T-helper 17 cell (primary cell): Measurements from ENCODE around the gene AEBP1. TPM values are rescaled to one million over a fixed set of nuclear protein-coding genes. Genes with fewer than 3 reads are reported as not detected.

ENCODE experiments used
- ATAC-seq: fragments of 150-1000 bp; cut with Tn5 transposase; 2 replicates; pipeline ENCODE4 v1.10.0; 2021; ENCODE audit warnings: mild to moderate bottlenecking, moderate library complexity
- DNase-seq, 3 donors: peaks; one replicate each; pipeline versions ENCODE4 v3.0.0 to v3.0.0-alpha.2; 2020 to 2021
- H3K9me3 ChIP-seq: one replicate; pipeline ENCODE4 v1.7.0; 2013; ENCODE audit warnings: low read length, mild to moderate bottlenecking; ENCODE audit not compliant: control insufficient read depth, poor library complexity, severe bottlenecking
- H3K27ac Mint-ChIP-seq: one replicate; pipeline ENCODE4 v1.8.0; 2022; ENCODE audit warnings: mild to moderate bottlenecking, moderate library complexity, mixed read lengths
- H3K27me3 Mint-ChIP-seq: one replicate; pipeline ENCODE4 v1.8.0; 2022; ENCODE audit warnings: mixed read lengths
- H3K36me3 Mint-ChIP-seq: one replicate; pipeline ENCODE4 v1.8.0; 2022; ENCODE audit warnings: low read depth, mixed read lengths
- H3K4me1 Mint-ChIP-seq: one replicate; pipeline ENCODE4 v1.8.0; 2022; ENCODE audit warnings: mild to moderate bottlenecking, mixed read lengths
- H3K4me3 Mint-ChIP-seq: one replicate; pipeline ENCODE4 v1.8.0; 2022; ENCODE audit warnings: mild to moderate bottlenecking, moderate library complexity, mixed read lengths
- total RNA-seq, 4 donors: library from RNA in 2 of 4; stranded (reverse) in 2 of 4; gene quantifications; one replicate each; pipeline ENCODE4 v1.2.3 and lab custom pipeline; 2022 to 2026

The AEBP1 gene
- total RNA-seq, 2 donors from 2014 or later, result 1.1 to 4.2 TPM

GRCh38 chr7:44062903-44063295, 41.2 kb upstream of the AEBP1 start:
- H3K36me3 Mint-ChIP-seq, result peaks cover 2% of the 10 kb centered on the region
- H3K27ac Mint-ChIP-seq, result no peak overlapping the region

GRCh38 chr7:44063547-44063893, 40.6 kb upstream of the AEBP1 start:
- DNase-seq, result peak in 1 of 3 donors; percentile 1
- no peaks in the 10 kb centered on the region for H3K9me3 ChIP-seq
- Mint-ChIP-seq H3K27me3 (no peaks in the 10 kb centered on the region), H3K36me3 (peaks cover 2% of the 10 kb centered on the region), H3K4me3 (no peak overlapping the region), H3K27ac (no peak overlapping the region), H3K4me1 (peaks cover 8% of the 10 kb centered on the region)
- no peak for ATAC-seq

More at GRCh38 chr7:44062903-44063295, 41.2 kb upstream of the AEBP1 start:
- ATAC-seq (no peak), DNase-seq (no peak)
- Mint-ChIP-seq H3K4me3 (no peak overlapping the region), H3K4me1 (peaks cover 9% of the 10 kb centered on the region), H3K27me3 (no peaks in the 10 kb centered on the region)
- no peaks in the 10 kb centered on the region for H3K9me3 ChIP-seq

GRCh38 chr7:44063894-44064651, 40.1 kb upstream of the AEBP1 start:
- peak; percentile 4 for ATAC-seq

GRCh38 chr7:44064791-44065430, 39.2 kb upstream of the AEBP1 start:
- Mint-ChIP-seq H3K27ac (peak overlapping the region; percentile 54), H3K4me3 (peak overlapping the region; percentile 36), H3K4me1 (peaks cover 10% of the 10 kb centered on the region), H3K27me3 (no peaks in the 10 kb centered on the region), H3K36me3 (peaks cover 3% of the 10 kb centered on the region)
- H3K9me3 ChIP-seq, result no peaks in the 10 kb centered on the region
- DNase-seq, result no peak
- peak; percentile 41 for ATAC-seq

More at GRCh38 chr7:44063894-44064651, 40.1 kb upstream of the AEBP1 start:
- DNase-seq, result no peak
- no peaks in the 10 kb centered on the region for H3K27me3 Mint-ChIP-seq
- peak overlapping the region; percentile 19 for H3K4me3 Mint-ChIP-seq
- peaks cover 2% of the 10 kb centered on the region for H3K36me3 Mint-ChIP-seq
- no peak overlapping the region for H3K27ac Mint-ChIP-seq
- H3K9me3 ChIP-seq, result no peaks in the 10 kb centered on the region
- peaks cover 8% of the 10 kb centered on the region for H3K4me1 Mint-ChIP-seq

- ATAC-seq, result peak; percentile 57
- peaks cover 2% of the 10 kb centered on the region for H3K36me3 Mint-ChIP-seq
- peaks cover 10% of the 10 kb centered on the region for H3K4me1 Mint-ChIP-seq
- no peaks in the 10 kb centered on the region for H3K9me3 ChIP-seq
- no peak for DNase-seq
- H3K27ac Mint-ChIP-seq, result peak within 1 kb of the TSS; percentile 54
- H3K4me3 Mint-ChIP-seq, result peak within 1 kb of the TSS; percentile 36
- no peaks in the 10 kb centered on the region for H3K27me3 Mint-ChIP-seq
Measured at GRCh38 chr7:44065431-44066110, 38.6 kb upstream of the AEBP1 start, which contains the start of gene PGAM2. PGAM2 (minus strand) TSS chr7:44065567; CDS start chr7:44065529, 38 bp downstream.

- Mint-ChIP-seq H3K27ac (peak overlapping the region; percentile 54), H3K27me3 (no peaks in the 10 kb centered on the region), H3K4me3 (no peak overlapping the region), H3K36me3 (peaks cover 2% of the 10 kb centered on the region), H3K4me1 (peaks cover 10% of the 10 kb centered on the region)
- no peaks in the 10 kb centered on the region for H3K9me3 ChIP-seq
- DNase-seq (no peak), ATAC-seq (peak; percentile 21)
Measured at GRCh38 chr7:44066111-44066460, 38.1 kb upstream of the AEBP1 start.

GRCh38 chr7:44066494-44067063, 37.6 kb upstream of the AEBP1 start:
- no peaks in the 10 kb centered on the region for H3K9me3 ChIP-seq
- no peak for DNase-seq
- H3K4me1 Mint-ChIP-seq, result peaks cover 12% of the 10 kb centered on the region
- H3K27me3 Mint-ChIP-seq, result no peaks in the 10 kb centered on the region
- peak overlapping the region; percentile 62 for H3K27ac Mint-ChIP-seq
- no peak overlapping the region for H3K4me3 Mint-ChIP-seq
- H3K36me3 Mint-ChIP-seq, result peaks cover 2% of the 10 kb centered on the region
- ATAC-seq, result no peak

- H3K4me3 Mint-ChIP-seq, result no peak overlapping the region
- H3K27ac Mint-ChIP-seq, result peak overlapping the region; percentile 62
- H3K9me3 ChIP-seq, result no peaks in the 10 kb centered on the region
- ATAC-seq (no peak), DNase-seq (no peak)
- peaks cover 14% of the 10 kb centered on the region for H3K4me1 Mint-ChIP-seq
- H3K36me3 Mint-ChIP-seq, result peaks cover 2% of the 10 kb centered on the region
- H3K27me3 Mint-ChIP-seq, result no peaks in the 10 kb centered on the region
Measured at GRCh38 chr7:44067064-44067951, 36.8 kb upstream of the AEBP1 start.

- H3K9me3 ChIP-seq, result no peaks in the 10 kb centered on the region
- no peak for ATAC-seq
- no peak for DNase-seq
- Mint-ChIP-seq H3K4me1 (peaks cover 19% of the 10 kb centered on the region), H3K27me3 (no peaks in the 10 kb centered on the region), H3K36me3 (peaks cover 2% of the 10 kb centered on the region), H3K4me3 (peak overlapping the region; percentile 45), H3K27ac (peak overlapping the region; percentile 44)
Measured at GRCh38 chr7:44068054-44068453, 36.1 kb upstream of the AEBP1 start.

- H3K4me1 Mint-ChIP-seq, result peaks cover 13% of the 10 kb centered on the region
- H3K4me3 Mint-ChIP-seq, result no peak overlapping the region
- no peak for DNase-seq
- peak overlapping the region; percentile 19 for H3K27ac Mint-ChIP-seq
- H3K36me3 Mint-ChIP-seq, result peaks cover 2% of the 10 kb centered on the region
- no peak for ATAC-seq
- no peaks in the 10 kb centered on the region for H3K9me3 ChIP-seq
- no peaks in the 10 kb centered on the region for H3K27me3 Mint-ChIP-seq
Measured at GRCh38 chr7:44071726-44072363, 32.3 kb upstream of the AEBP1 start.

GRCh38 chr7:44072364-44073231, 31.5 kb upstream of the AEBP1 start:
- DNase-seq (no peak), ATAC-seq (peak; percentile 48)
- Mint-ChIP-seq H3K4me3 (no peak overlapping the region), H3K27ac (peak overlapping the region; percentile 19), H3K36me3 (peaks cover 3% of the 10 kb centered on the region), H3K4me1 (peaks cover 13% of the 10 kb centered on the region), H3K27me3 (no peaks in the 10 kb centered on the region)
- H3K9me3 ChIP-seq, result no peaks in the 10 kb centered on the region
